Epithelial cell of alveolus of lung (primary cell): ENCODE results near the gene IRX2. TPM values are rescaled to one million over a fixed set of nuclear protein-coding genes. Genes with fewer than 3 reads are reported as not detected.

Experiments used
- total RNA-seq: library from RNA; depleted of rRNA; stranded (reverse); fragments of >200 nt; gene quantifications from 2 replicates; pipeline ENCODE4 v1.2.1, GENCODE V29; 2015

IRX2 gene
- total RNA-seq: 0.64 and 1.9 TPM in 2 replicates

DNA sequence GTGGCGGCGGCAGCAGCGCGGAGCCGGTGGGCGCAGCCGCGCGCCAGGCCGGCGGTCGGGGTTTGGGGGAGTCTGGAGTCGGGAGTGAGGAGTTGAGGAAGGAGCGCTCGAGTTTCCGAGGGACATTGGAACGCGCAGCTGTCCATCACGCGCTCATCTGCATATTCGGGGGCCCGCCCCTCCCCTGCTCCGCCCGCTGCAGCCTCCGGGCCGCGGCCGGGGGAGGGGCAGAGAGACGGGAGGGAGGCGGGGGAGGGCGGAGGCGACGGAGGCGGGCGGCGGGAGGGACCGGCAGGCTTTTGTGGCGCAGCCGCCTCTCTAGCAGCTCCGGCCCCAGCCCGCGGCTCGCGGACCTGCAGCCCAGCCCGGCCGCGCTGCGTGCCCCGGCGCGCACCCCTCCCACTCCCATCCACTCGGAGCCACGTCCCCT is at the start of gene IRX2:
TSS of gene IRX2 (minus strand) at position 86 of the 430 bp plus-strand sequence. CDS start 264 bp downstream, outside the sequence.

